Lower lobe of right lung (tissue), 2 donors: ENCODE measurements around the gene NEURL2. TPM values are rescaled to one million over a fixed set of nuclear protein-coding genes. Genes with fewer than 3 reads are reported as not detected.
"Not testable (repeated sequence)": the region's sequence is repeated elsewhere in the genome, so short reads cannot be mapped to it uniquely, and the experiment has no call there.

Experiments
- ATAC-seq, 2 donors: fragments of 200-7000 bp; cut with Tn5 transposase; one replicate each; pipeline ENCODE4 v1.9.1; 2020 to 2022; ENCODE audit warnings: mild to moderate bottlenecking in 2 of 2, moderate library complexity in 2 of 2
- DNase-seq: peaks from one replicate; pipeline ENCODE4 v3.0.0-alpha.2; 2020
- H3K27ac ChIP-seq: fragments of 200-600 bp; one replicate; pipeline ENCODE4 v1.8.0; 2022
- H3K27me3 ChIP-seq: fragments of 200-600 bp; one replicate; pipeline ENCODE4 v1.8.0; 2022; ENCODE audit warnings: low read depth
- H3K36me3 ChIP-seq: fragments of 200-600 bp; one replicate; pipeline ENCODE4 v1.8.0; 2022; ENCODE audit warnings: mild to moderate bottlenecking
- H3K4me1 ChIP-seq: fragments of 200-600 bp; one replicate; pipeline ENCODE4 v1.8.0; 2022
- H3K4me3 ChIP-seq: fragments of 200-600 bp; one replicate; pipeline ENCODE4 v1.8.0; 2022; ENCODE audit warnings: mild to moderate bottlenecking
- H3K9me3 ChIP-seq: fragments of 200-600 bp; one replicate; pipeline ENCODE4 v1.8.0; 2022
- CTCF ChIP-seq: fragments of 200-600 bp; IDR thresholded peaks from one replicate; pipeline ENCODE4 v1.8.0; 2022; ENCODE audit warnings: antibody characterized with exemption, mild to moderate bottlenecking
- intact Hi-C: fragments of 100-400 bp; cut with DNase I; formaldehyde crosslinking; loops from one replicate; pipeline ENCODE4 v1.11.0; 2022
- total RNA-seq: library from RNA; stranded (reverse); fragmentation: NEBNext Ultra II Directional; extraction: Animal tissue kit (Norgen Biotek cat#: 25700); gene quantifications from one replicate; pipeline ENCODE4 v1.2.1, GENCODE V29; 2021
- donor health status: DM: no; HTN: yes; CAD: no; lungs with severe emphysema.

The NEURL2 gene
- total RNA-seq, 1 donor from 2014 or later = 2.4 TPM

- Histone ChIP-seq H3K36me3 (peaks cover 61% of the 10 kb centered on the region), H3K27me3 (no peaks in the 10 kb centered on the region), H3K4me1 (peaks cover 8% of the 10 kb centered on the region), H3K27ac (no peak overlapping the region), H3K9me3 (no peaks in the 10 kb centered on the region), H3K4me3 (no peak overlapping the region)
- no peak for TF ChIP-seq CTCF
- intact Hi-C loops = no loop called here
- no peak for DNase-seq
- no peak for ATAC-seq
Observed at GRCh38 chr20:45882469-45883099, 8.4 kb downstream of the NEURL2 start.

- Histone ChIP-seq H3K4me3 (peak within 1 kb of the TSS; percentile 69), H3K27ac (peak within 1 kb of the TSS; percentile 79), H3K9me3 (no peaks in the 10 kb centered on the region), H3K36me3 (peaks cover 58% of the 10 kb centered on the region), H3K4me1 (peaks cover 8% of the 10 kb centered on the region), H3K27me3 (no peaks in the 10 kb centered on the region)
- TF ChIP-seq CTCF = no peak
- peak; percentile 98 to 100 for ATAC-seq
- DNase-seq = peak; percentile 98
- intact Hi-C loops = no loop called here
Observed at GRCh38 chr20:45880988-45881788, 9.8 kb downstream of the NEURL2 start, which contains the start of gene ZSWIM1. TSS of gene ZSWIM1 (plus strand) at chr20:45881227. CDS start at chr20:45882593, 1,366 bp downstream.

GRCh38 chr20:45878076-45878761 is 12.8 kb downstream of the NEURL2 start:
- ATAC-seq = no peak
- no peaks in the 10 kb centered on the region for H3K9me3 ChIP-seq
- H3K27me3 ChIP-seq = no peaks in the 10 kb centered on the region
- DNase-seq = no peak
- no peak for TF ChIP-seq CTCF
- intact Hi-C loops = no loop called here
- peaks cover 33% of the 10 kb centered on the region for H3K36me3 ChIP-seq
- peaks cover 8% of the 10 kb centered on the region for H3K4me1 ChIP-seq
- no peak overlapping the region for H3K4me3 ChIP-seq
- H3K27ac ChIP-seq = no peak overlapping the region

GRCh38 chr20:45874576-45874975 is 16.4 kb downstream of the NEURL2 start:
- H3K27me3 ChIP-seq = no peaks in the 10 kb centered on the region
- H3K9me3 ChIP-seq = no peaks in the 10 kb centered on the region
- H3K27ac ChIP-seq = no peak overlapping the region
- peaks cover 22% of the 10 kb centered on the region for H3K36me3 ChIP-seq
- H3K4me1 ChIP-seq = no peaks in the 10 kb centered on the region
- ATAC-seq (no peak), DNase-seq (no peak)
- intact Hi-C loops = no loop called here
- H3K4me3 ChIP-seq = no peak overlapping the region
- TF ChIP-seq CTCF = no peak

GRCh38 chr20:45874104-45874481 is 16.9 kb downstream of the NEURL2 start:
- intact Hi-C loops, H3K4me1 ChIP-seq, H3K27me3 ChIP-seq, DNase-seq, H3K9me3 ChIP-seq, H3K4me3 ChIP-seq, H3K27ac ChIP-seq, ATAC-seq: not testable (repeated sequence)
- peaks cover 22% of the 10 kb centered on the region for H3K36me3 ChIP-seq
